K562 treated with DMSO at 1 percent for 48 hours (cell line): ENCODE data around the gene USP17L19. TPM values are rescaled to one million over a fixed set of nuclear protein-coding genes. Genes with fewer than 3 reads are reported as not detected.

Source experiments
- total RNA-seq: library from RNA; unstranded; fragments of 300-600 nt; gene quantifications from 2 replicates; pipeline ENCODE4 v1.2.3, GENCODE V29; 2022; ENCODE audit warnings: low replicate concordance; ENCODE audit errors: extremely low read depth

USP17L19 gene
- total RNA-seq: not detected in 2 replicates

GRCh38 chr4:9253078-9253477 is at the start of gene USP17L19:
TSS of gene USP17L19 (plus strand) at chr4:9253378. CDS start at chr4:9253378, 0 bp downstream.

GRCh38 chr4:9210357-9210756 is 42.8 kb upstream of the USP17L19 start, which contains the start of gene USP17L10:
TSS of gene USP17L10 (plus strand) at chr4:9210657. CDS start at chr4:9210657, 0 bp downstream.

GRCh38 chr4:9215105-9215504 is 38.1 kb upstream of the USP17L19 start, which contains the start of gene USP17L11:
TSS of gene USP17L11 (plus strand) at chr4:9215405. CDS start at chr4:9215405, 0 bp downstream.

DNA sequence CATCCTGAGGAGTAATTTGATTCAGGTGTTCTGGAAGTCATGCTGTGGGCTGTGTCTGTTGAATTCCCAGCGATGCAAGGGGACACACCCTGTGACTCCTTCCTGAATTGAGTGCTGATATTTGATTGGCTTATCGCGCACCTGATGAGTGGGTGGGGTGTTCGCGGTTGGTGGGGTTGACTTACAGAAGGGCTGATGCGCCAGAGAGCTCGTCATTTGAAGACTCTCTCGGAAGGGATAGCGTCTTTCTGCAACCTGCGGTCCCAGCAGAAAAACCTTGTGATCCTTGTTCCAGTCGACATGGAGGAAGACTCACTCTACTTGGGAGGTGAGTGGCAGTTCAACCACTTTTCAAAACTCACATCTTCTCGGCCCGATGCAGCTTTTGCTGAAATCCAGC is 33.3 kb upstream of the USP17L19 start, which contains the start of gene USP17L12:
USP17L12 (plus strand) TSS at position 301 of the 400 bp plus-strand sequence; CDS start at position 301, 0 bp downstream.

GRCh38 chr4:9224596-9224995 is 28.6 kb upstream of the USP17L19 start, which contains the start of gene USP17L13:
TSS of gene USP17L13 (plus strand) at chr4:9224896. CDS start at chr4:9224896, 0 bp downstream.

GRCh38 chr4:9234085-9234484 is 19.1 kb upstream of the USP17L19 start, which contains the start of gene USP17L15:
TSS of gene USP17L15 (plus strand) at chr4:9234385. CDS start at chr4:9234385, 0 bp downstream.

GRCh38 chr4:9243579-9243978 is 9.6 kb upstream of the USP17L19 start, which contains the start of gene USP17L17:
TSS of gene USP17L17 (plus strand) at chr4:9243879. CDS start at chr4:9243879, 0 bp downstream.

DNA sequence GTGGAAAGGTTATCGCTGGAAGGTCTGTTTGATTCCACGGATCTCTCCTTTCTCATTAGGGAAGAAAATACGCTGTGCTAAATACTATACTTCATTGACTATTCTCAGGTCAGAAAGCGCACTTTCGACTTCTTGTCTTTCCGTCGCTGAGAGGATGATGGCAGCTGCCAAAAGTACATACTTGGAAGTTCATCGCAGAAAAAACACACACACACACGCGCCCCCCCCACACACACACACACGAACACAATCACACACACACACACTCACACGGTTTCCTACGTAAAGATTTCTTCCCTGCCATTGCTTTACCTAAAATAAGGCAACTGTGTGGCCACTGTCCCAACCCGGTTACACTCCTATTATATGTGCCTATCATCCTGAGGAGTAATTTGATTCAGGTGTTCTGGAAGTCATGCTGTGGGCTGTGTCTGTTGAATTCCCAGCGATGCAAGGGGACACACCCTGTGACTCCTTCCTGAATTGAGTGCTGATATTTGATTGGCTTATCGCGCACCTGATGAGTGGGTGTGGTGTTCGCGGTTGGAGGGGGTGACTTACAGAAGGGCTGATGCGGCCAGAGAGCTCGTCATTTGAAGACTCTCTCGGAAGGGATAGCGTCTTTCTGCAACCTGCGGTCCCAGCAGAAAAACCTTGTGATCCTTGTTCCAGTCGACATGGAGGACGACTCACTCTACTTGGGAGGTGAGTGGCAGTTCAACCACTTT is 5.1 kb upstream of the USP17L19 start, which contains the start of gene USP17L18:
USP17L18 (plus strand) TSS at position 678 of the 728 bp plus-strand sequence; CDS start at position 678, 0 bp downstream.

GRCh38 chr4:9257824-9258223 is 4.6 kb downstream of the USP17L19 start, which contains the start of gene USP17L20:
TSS of gene USP17L20 (plus strand) at chr4:9258124. CDS start at chr4:9258124, 0 bp downstream.

DNA sequence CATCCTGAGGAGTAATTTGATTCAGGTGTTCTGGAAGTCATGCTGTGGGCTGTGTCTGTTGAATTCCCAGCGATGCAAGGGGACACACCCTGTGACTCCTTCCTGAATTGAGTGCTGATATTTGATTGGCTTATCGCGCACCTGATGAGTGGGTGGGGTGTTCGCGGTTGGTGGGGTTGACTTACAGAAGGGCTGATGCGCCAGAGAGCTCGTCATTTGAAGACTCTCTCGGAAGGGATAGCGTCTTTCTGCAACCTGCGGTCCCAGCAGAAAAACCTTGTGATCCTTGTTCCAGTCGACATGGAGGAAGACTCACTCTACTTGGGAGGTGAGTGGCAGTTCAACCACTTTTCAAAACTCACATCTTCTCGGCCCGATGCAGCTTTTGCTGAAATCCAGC is 9.4 kb downstream of the USP17L19 start, which contains the start of gene USP17L21:
USP17L21 (plus strand) TSS at position 301 of the 400 bp plus-strand sequence; CDS start at position 301, 0 bp downstream.

GRCh38 chr4:9267319-9267718 is 14.1 kb downstream of the USP17L19 start, which contains the start of gene USP17L22:
TSS of gene USP17L22 (plus strand) at chr4:9267619. CDS start at chr4:9267619, 0 bp downstream.

Other genes starting within 250 kb of the USP17L19 start
- gene FAM90A26, start 83.0 kb upstream of the USP17L19 start, total RNA-seq: not detected in 2 replicates
- gene USP17L10, start 42.7 kb upstream of the USP17L19 start, total RNA-seq: not detected in 2 replicates
- gene USP17L11, start 38.0 kb upstream of the USP17L19 start, total RNA-seq: not detected in 2 replicates
- gene USP17L12, start 33.2 kb upstream of the USP17L19 start, total RNA-seq: not detected in 2 replicates
- not detected in 2 replicates for gene USP17L13, start 28.5 kb upstream of the USP17L19 start, total RNA-seq
- not detected in 2 replicates for gene USP17L15, start 19.0 kb upstream of the USP17L19 start, total RNA-seq
- gene USP17L17, start 9.5 kb upstream of the USP17L19 start, total RNA-seq: not detected in 2 replicates
- not detected in 2 replicates for gene USP17L18, start 4.7 kb upstream of the USP17L19 start, total RNA-seq
- gene USP17L20, start 4.7 kb downstream of the USP17L19 start, total RNA-seq: not detected in 2 replicates
- gene USP17L21, start 9.5 kb downstream of the USP17L19 start, total RNA-seq: not detected in 2 replicates
- not detected in 2 replicates for gene USP17L22, start 14.2 kb downstream of the USP17L19 start, total RNA-seq
- not detected in 2 replicates for gene USP17L24, start 71.8 kb downstream of the USP17L19 start, total RNA-seq
- not detected in 2 replicates for gene USP17L25, start 76.5 kb downstream of the USP17L19 start, total RNA-seq
- not detected in 2 replicates for gene USP17L26, start 81.3 kb downstream of the USP17L19 start, total RNA-seq
- not detected in 2 replicates for gene USP17L5, start 86.0 kb downstream of the USP17L19 start, total RNA-seq
- not detected in 2 replicates for gene USP17L27, start 90.8 kb downstream of the USP17L19 start, total RNA-seq
- not detected in 2 replicates for gene USP17L28, start 95.5 kb downstream of the USP17L19 start, total RNA-seq
- gene USP17L29, start 100.3 kb downstream of the USP17L19 start, total RNA-seq: not detected in 2 replicates
- gene USP17L30, start 109.8 kb downstream of the USP17L19 start, total RNA-seq: not detected in 2 replicates
- not detected in 2 replicates for gene DEFB131A, start 191.0 kb downstream of the USP17L19 start, total RNA-seq